GM19099 (cell line): Measurements from ENCODE around the gene LRPAP1.

Source experiments
- POLR2A ChIP-seq: IDR thresholded peaks from 3 replicates; pipeline ENCODE4 v1.6.1; 2011; ENCODE audit warnings: low read depth; ENCODE audit not compliant: insufficient read length; ENCODE audit errors: extremely low read depth

LRPAP1 gene

GRCh38 chr4:3502941-3503936, 29.0 kb downstream of the LRPAP1 start:
- no peak for TF ChIP-seq POLR2A

GRCh38 chr4:3501825-3502425, 30.3 kb downstream of the LRPAP1 start:
- no peak for TF ChIP-seq POLR2A

DNA sequence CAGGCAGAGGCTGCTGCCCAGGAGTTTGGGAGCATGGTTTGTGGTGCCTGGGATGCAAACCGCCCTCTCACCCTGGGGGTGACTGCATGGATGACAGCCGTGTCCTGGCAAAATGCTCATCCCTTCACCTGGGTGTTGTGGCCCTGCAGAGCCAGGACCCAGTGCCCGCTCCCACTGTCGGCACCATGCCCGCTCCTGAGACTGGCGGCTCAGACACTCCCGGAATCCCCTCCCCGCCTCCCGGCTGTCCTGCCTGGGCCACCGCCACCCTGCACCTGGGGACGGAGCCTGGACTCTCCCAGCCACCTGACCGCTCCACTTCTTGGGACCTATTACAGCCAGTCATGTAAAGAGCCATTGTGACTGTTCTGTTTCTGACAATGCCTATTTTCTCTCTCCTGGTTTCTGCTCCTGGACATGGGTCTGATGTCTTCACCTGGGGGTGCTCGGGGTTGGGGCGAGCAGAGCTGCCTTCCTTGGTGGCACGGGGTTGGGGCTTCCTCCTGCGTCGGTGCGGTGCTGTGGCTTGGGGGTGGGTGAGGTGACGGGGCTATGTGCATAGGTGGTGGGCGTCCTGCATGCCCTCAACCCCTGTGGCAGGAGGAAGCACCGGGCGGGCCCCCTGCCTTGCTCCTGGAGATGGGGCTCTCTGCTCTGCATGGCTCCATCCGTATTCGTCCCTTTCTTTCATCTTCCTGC, 30.9 kb downstream of the LRPAP1 start:
- no peak for TF ChIP-seq POLR2A

- TF ChIP-seq POLR2A, result no peak
Measured at GRCh38 chr4:3500634-3501101, 31.6 kb downstream of the LRPAP1 start.

GRCh38 chr4:3500111-3500510, 32.1 kb downstream of the LRPAP1 start:
- no peak for TF ChIP-seq POLR2A

DNA sequence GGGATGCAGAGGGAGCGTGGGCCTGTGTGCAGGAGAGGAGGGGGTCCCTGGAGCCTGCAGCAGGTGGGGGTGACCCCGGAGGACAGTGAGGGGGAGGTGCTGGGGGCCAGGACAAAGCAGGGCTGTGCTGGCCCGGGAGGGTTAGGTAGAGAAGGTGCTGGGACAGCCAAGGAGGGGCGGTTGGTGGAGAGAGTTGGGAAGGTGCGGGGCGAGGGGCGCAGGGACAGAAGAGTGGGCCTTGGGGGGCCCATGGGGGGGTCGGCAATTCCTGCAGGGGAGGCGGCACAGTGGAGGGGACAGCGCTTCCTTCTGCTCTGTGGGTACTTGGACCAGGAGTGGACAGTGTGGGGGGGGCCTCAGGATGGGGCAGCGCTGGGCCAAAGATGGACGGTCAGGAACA, 32.5 kb downstream of the LRPAP1 start:
- TF ChIP-seq POLR2A, result no peak

DNA sequence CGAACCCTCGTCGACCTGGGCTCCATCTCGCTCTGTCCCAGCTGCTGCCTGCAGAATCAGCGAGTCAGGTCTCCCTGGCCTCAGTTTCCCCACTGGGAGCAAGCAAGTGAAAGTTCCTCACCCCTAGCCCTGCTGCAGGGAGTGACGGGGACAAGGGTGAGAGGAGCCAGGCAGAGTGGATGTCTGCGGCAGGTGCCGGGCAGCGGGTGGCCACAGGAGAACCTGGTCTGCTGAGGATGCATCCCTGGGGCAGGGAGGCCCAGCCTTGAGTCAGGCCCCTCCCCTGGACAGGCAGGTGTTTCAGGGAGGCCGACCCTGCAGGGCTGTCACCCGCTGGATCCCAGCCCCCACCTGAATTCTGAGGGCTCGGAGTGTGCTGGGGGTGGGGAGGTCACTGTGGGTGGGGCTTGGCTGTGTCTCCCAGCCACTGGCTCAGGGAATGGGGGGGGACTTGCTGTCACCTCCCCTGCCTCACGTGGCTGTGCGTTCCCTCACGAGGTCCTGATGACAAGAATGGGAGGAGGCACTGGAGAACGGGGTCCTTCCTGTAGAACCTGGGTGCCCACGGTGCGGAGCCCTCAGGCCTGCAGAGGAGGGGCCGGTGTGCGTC, 33.2 kb downstream of the LRPAP1 start:
- no peak for TF ChIP-seq POLR2A

DNA sequence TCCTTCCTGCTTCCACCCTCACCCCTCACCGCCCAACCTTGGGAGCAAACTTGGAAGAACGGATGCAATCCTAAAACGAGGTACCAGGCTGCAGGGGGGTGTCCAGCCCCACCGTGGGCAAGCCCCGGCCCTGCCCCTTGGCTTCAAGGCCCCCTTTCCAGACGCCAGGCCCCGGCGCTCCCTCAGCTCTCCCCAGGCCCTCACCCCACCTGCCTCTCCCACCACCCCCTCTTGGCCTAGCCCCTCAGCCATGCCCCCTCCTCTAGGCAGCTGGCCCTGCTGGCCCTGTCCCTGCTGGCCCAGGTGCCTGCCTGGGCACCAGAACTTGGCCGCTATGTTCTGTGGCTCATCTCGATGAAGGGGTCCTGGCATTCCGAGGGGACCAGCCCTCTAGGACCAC, 33.8 kb downstream of the LRPAP1 start:
- no peak for TF ChIP-seq POLR2A

- no peak for TF ChIP-seq POLR2A
Measured at GRCh38 chr4:3497523-3498389, 34.5 kb downstream of the LRPAP1 start.

DNA sequence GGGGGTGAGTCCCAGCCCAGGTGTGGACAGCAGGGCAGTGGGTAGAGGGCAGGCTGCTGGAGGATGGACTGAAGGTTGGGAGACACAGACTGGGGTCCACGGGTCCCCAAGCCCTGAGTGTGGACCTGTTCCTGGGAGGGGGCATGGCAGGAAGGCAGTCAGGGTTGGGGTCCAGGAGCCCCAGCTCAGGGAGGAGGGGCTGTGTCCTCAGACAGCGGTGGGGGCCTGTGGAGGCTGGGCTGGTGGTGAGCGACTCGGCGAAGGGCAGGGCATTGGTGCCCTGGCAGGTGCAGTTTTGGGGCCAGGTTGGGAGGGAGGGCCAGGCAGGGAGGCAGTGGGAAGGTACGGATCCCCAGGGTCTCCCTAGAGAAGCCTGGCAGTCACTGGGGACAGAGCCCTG, 35.1 kb downstream of the LRPAP1 start:
- no peak for TF ChIP-seq POLR2A

GRCh38 chr4:3496021-3496420, 36.2 kb downstream of the LRPAP1 start:
- no peak for TF ChIP-seq POLR2A

DNA sequence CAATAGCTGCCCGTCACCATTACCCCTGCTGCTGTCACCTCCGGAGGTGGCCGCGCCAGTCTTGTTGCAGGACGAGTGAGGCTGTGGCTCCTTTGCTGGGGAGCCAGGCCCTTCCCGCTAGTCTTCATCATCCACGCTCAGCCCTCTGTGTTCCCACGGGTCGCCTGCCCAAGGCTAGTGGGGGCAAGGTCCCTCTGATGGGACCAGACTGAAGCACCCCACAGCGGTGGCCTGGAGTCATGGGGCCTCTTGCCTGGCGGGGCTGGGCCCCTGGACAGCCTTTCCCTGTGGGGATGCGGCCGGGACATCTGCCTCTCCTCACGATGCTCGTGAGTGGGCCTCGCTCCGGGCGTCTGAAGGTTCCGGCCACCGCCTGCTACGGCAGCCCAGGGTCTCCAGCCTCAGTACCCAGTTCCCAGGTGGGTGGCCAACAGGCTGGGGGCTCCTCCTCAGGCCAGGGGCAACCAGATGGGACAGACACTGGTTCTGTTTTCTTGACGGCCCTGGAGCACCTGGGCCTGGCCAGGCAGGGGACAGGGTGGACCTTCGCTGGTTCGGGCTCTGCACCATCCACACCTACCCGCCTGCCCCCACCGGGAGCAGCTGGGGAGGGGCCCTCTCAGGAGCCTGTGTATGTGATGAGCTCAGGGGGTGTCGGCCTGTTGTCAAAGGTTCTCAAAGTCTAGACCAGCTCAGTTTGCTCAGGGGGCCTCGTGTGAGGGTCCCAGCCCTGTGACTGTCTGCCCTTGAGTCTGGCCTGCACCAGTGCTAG, 36.8 kb downstream of the LRPAP1 start:
- no peak for TF ChIP-seq POLR2A

DNA sequence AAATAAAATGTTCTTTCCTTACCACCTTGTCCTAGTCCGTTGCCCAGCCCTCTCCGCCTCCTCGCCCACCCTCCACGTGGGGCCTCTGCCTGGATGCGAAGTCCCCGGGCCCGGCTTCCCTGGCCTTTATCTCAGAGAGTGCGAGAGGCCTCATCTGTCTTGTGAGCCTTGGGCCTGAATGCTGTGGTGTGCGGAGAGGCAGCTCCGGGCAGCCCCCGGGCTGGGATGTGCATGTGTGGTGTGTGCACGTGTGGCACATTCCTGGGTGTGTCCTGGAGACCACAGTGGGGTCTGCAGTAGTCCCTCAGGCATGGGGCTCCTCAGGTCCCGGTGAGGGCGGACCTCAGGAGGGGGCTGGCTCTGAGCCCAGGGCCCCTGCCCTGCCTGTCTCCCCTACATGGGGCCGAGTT, 37.8 kb downstream of the LRPAP1 start:
- no peak for TF ChIP-seq POLR2A
